IPS-20b (cell line): ENCODE measurements around the gene TPM3.
"Not testable (repeated sequence)": the region's sequence is repeated elsewhere in the genome, so short reads cannot be mapped to it uniquely, and the experiment has no call there.

Experiments
- H3K27ac ChIP-seq: one replicate; pipeline ENCODE4 v1.5.1; 2013; ENCODE audit warnings: low read length
- H3K27me3 ChIP-seq: 2 replicates; pipeline ENCODE4 v1.6.1; 2013; ENCODE audit warnings: mild to moderate bottlenecking, low read length, inconsistent platforms; ENCODE audit not compliant: insufficient read depth
- H3K36me3 ChIP-seq: 2 replicates; pipeline ENCODE4 v1.6.1; 2013; ENCODE audit warnings: low read depth, mild to moderate bottlenecking, inconsistent platforms, low read length, moderate library complexity; ENCODE audit not compliant: insufficient read depth
- H3K4me1 ChIP-seq: 2 replicates; pipeline ENCODE4 v1.6.1; 2013; ENCODE audit warnings: mild to moderate bottlenecking, control low read depth, inconsistent platforms, low read length, moderate library complexity; ENCODE audit not compliant: insufficient read depth
- H3K4me3 ChIP-seq: 2 replicates; pipeline ENCODE4 v1.5.1; 2013; ENCODE audit warnings: mild to moderate bottlenecking, low read length, inconsistent platforms
- H3K9ac ChIP-seq: 2 replicates; pipeline ENCODE4 v1.6.1; 2013; ENCODE audit warnings: low read depth, mild to moderate bottlenecking, inconsistent platforms, low read length, moderate library complexity
- H3K9me3 ChIP-seq: 2 replicates; pipeline ENCODE4 v1.6.1; 2013; ENCODE audit warnings: mild to moderate bottlenecking, low read depth, low read length, inconsistent platforms; ENCODE audit not compliant: insufficient read depth

TPM3 gene

DNA sequence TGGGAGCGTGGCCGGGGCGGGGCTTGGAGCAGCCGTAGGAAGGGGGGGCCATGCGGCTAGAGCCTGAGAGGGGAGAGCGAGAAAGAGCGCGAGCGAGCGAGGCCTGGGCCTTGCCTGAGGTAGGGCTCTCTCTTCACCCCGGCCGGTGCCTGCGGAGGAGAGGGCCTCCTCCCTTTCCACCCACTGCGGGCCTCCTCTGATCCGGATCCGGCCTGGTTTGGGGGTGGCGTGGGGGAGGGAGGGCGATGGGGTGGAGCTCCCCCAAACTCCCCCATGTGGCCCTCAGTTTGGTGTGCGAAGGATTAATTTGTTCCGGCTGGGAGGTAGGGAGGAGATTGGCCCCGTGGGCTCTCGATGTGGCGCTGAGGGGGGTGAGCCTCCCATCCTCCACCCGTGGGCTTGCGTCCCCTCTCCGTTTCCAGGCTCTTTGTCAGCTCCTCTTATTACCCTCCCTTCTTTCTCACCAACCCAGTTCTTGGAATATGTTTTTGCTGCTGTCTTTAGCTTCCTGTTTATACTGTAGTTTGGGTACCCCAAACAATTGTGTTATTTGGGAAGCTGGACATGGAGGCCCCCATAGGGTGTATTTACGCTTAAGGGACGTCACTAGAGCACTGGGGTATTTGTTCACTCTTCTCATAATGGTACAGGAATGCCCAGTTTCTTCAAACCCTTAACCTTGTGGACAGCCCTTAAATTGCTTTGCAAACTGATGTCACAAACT lies 29.5 kb upstream of the TPM3 start:
- peak overlapping the region; percentile 91 for H3K27ac ChIP-seq
- H3K27me3 ChIP-seq = no peaks in the 10 kb centered on the region
- H3K4me3 ChIP-seq = peak overlapping the region; percentile 89
- H3K4me1 ChIP-seq = peaks cover 21% of the 10 kb centered on the region
- H3K36me3 ChIP-seq = peaks cover 54% of the 10 kb centered on the region
- no peaks in the 10 kb centered on the region for H3K9me3 ChIP-seq
- H3K9ac ChIP-seq = peak overlapping the region; percentile 94

DNA sequence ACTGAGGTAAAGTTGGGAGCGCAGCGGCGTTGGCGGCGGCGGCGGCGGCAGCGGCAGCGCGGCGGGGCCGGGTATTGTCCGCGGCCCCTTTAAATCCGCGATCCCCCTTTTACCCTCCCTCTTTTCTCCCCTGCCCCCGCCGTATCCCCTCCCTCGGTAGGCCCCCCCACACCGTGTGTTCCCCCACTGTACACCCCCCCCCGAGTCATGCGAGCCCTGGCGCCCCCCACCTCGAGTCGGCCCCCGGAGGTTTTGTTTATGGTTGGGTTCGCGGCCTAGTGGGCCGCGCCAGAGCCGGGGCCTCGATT lies 29.0 kb upstream of the TPM3 start:
- peak overlapping the region; percentile 91 for H3K27ac ChIP-seq

GRCh38 chr1:154220071-154220969 lies 28.4 kb upstream of the TPM3 start, which contains the start of gene UBAP2L:
TSS of gene UBAP2L (plus strand) at chr1:154220955. CDS start at chr1:154225124, 4,169 bp downstream.
- Histone ChIP-seq H3K27me3 (no peaks in the 10 kb centered on the region), H3K4me3 (peak within 1 kb of the TSS; percentile 97), H3K9me3 (no peaks in the 10 kb centered on the region), H3K27ac (peak within 1 kb of the TSS; percentile 91), H3K4me1 (peaks cover 21% of the 10 kb centered on the region), H3K36me3 (peaks cover 43% of the 10 kb centered on the region), H3K9ac (peak within 1 kb of the TSS; percentile 98)

More for the DNA sequence above, 29.0 kb upstream of the TPM3 start:
- peaks cover 21% of the 10 kb centered on the region for H3K4me1 ChIP-seq
- H3K36me3 ChIP-seq = peaks cover 49% of the 10 kb centered on the region
- no peaks in the 10 kb centered on the region for H3K9me3 ChIP-seq
- H3K4me3 ChIP-seq = peak overlapping the region; percentile 89; the same call in 1 of the 2 replicates
- no peaks in the 10 kb centered on the region for H3K27me3 ChIP-seq
- peak overlapping the region; percentile 94; the same call in 1 of the 2 replicates for H3K9ac ChIP-seq

DNA sequence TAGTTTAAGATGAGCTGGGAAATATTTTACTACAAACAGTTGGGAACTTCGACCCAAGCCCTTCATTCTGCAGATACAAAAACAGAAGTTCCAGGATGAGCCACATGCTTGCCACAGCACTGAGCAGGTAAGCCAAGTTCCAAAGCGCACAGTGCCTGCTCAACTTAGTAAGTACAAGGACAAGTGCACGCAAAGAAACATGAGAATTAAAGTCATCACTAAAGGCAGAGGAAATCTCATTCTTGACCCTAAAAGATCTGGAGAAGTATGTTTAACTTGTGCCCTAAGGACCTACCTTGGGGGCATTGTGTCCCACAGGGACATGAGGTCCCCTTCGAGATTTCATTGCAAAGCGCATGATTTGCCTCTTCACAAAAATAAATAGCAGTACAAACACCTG lies 27.6 kb upstream of the TPM3 start:
- H3K4me1 ChIP-seq = peaks cover 21% of the 10 kb centered on the region
- H3K9ac ChIP-seq = peak overlapping the region; percentile 98
- H3K9me3 ChIP-seq = no peaks in the 10 kb centered on the region
- no peaks in the 10 kb centered on the region for H3K27me3 ChIP-seq
- peak overlapping the region; percentile 97 for H3K4me3 ChIP-seq
- peak overlapping the region; percentile 91 for H3K27ac ChIP-seq
- H3K36me3 ChIP-seq = peaks cover 37% of the 10 kb centered on the region

- H3K9ac ChIP-seq = peak overlapping the region; percentile 98; the same call in 1 of the 2 replicates
- H3K27me3 ChIP-seq = no peaks in the 10 kb centered on the region
- H3K4me1 ChIP-seq = peaks cover 15% of the 10 kb centered on the region
- no peak overlapping the region for H3K27ac ChIP-seq
- H3K36me3 ChIP-seq = peaks cover 40% of the 10 kb centered on the region
- peak overlapping the region; percentile 97 for H3K4me3 ChIP-seq
- no peaks in the 10 kb centered on the region for H3K9me3 ChIP-seq
Measured at GRCh38 chr1:154218545-154218944, 26.6 kb upstream of the TPM3 start.

DNA sequence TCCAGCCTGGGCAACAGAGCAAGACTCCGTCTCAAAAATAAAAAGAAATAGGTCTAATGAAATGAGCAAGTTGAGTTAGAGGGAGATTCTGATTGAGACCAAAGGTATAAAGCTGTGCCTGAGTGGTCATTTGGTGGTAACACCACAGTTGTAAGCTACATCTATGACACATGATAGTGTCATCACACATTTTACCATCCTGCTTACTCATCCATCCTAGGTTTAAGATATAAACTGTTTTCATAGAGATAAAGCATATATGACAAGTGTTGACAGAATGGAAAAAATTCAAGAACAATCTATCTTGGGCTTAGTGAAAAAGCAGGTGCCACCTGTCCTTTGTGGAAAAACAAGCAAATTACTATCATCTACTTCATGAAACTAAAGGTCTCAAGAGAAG lies 21.4 kb upstream of the TPM3 start:
- Histone ChIP-seq H3K4me3 (no peak overlapping the region), H3K9me3 (no peaks in the 10 kb centered on the region), H3K27me3 (no peaks in the 10 kb centered on the region), H3K4me1 (no peaks in the 10 kb centered on the region), H3K27ac (no peak overlapping the region), H3K36me3 (peaks cover 75% of the 10 kb centered on the region), H3K9ac (no peak overlapping the region)

- H3K9ac ChIP-seq = no peak overlapping the region
- no peak overlapping the region for H3K27ac ChIP-seq
- H3K4me1 ChIP-seq = no peaks in the 10 kb centered on the region
- H3K36me3 ChIP-seq = peaks cover 74% of the 10 kb centered on the region
- no peaks in the 10 kb centered on the region for H3K27me3 ChIP-seq
- H3K4me3 ChIP-seq = no peak overlapping the region
- no peaks in the 10 kb centered on the region for H3K9me3 ChIP-seq
Measured at GRCh38 chr1:154212083-154212482, 20.2 kb upstream of the TPM3 start.

DNA sequence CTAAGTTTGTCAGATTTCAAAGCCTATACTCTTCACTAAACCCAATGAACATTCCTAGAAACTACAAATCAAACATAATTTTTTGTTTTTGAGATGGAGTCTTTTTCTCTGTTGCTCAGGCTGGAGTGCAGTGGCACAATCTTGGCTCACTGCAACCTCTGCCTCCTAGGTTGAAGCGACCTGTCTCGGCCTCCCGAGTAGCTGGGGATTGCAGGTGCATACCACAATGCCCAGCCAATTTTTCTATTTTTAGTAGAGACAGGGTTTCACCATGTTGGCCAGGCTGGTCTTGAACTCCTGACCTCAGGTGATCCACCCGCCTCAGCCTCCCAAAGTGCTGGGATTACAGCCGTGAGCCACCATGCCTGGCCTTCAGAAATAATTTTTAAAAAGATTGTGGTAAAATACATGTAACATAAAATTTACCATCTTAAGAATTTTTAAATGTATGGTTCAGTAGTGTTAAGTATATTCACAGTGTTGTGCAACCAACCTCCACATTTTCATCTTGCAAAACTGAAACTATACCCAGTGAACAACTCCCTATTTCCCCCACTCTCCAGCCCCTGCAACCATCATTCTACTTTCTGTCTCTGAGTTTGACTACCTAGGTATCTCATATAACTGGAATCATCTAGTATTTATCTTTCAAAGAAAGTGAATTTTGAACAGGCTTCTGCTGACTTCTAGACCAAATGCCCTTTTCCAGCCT lies 16.9 kb upstream of the TPM3 start:
- Histone ChIP-seq H3K36me3 (peaks cover 76% of the 10 kb centered on the region), H3K27ac (no peak overlapping the region), H3K4me1 (no peaks in the 10 kb centered on the region), H3K9me3 (no peaks in the 10 kb centered on the region), H3K4me3 (no peak overlapping the region), H3K9ac (no peak overlapping the region), H3K27me3 (no peaks in the 10 kb centered on the region)

- Histone ChIP-seq H3K27ac (no peak overlapping the region), H3K36me3 (peaks cover 60% of the 10 kb centered on the region), H3K27me3 (no peaks in the 10 kb centered on the region), H3K9ac (no peak overlapping the region), H3K9me3 (no peaks in the 10 kb centered on the region), H3K4me1 (no peaks in the 10 kb centered on the region), H3K4me3 (no peak overlapping the region)
Measured at GRCh38 chr1:154207262-154207661, 15.4 kb upstream of the TPM3 start.

- Histone ChIP-seq H3K9ac (no peak within 1 kb of the TSS), H3K27me3 (no peaks in the 10 kb centered on the region)
Measured at GRCh38 chr1:154206196-154206595, 14.3 kb upstream of the TPM3 start, which contains the start of gene CFAP141. TSS of gene CFAP141 (minus strand) at chr1:154206333. CDS start at chr1:154206307, 26 bp downstream.

GRCh38 chr1:154205778-154206177 lies 13.9 kb upstream of the TPM3 start:
- H3K36me3 ChIP-seq = peaks cover 48% of the 10 kb centered on the region
- not testable (repeated sequence) for H3K27ac ChIP-seq, H3K4me3 ChIP-seq, H3K4me1 ChIP-seq, H3K9ac ChIP-seq, H3K27me3 ChIP-seq, H3K9me3 ChIP-seq

More at GRCh38 chr1:154206196-154206595, 14.3 kb upstream of the TPM3 start, which contains the start of gene CFAP141:
- Histone ChIP-seq H3K36me3 (peaks cover 51% of the 10 kb centered on the region), H3K27ac (no peak within 1 kb of the TSS), H3K4me3 (no peak within 1 kb of the TSS), H3K4me1 (no peaks in the 10 kb centered on the region), H3K9me3 (no peaks in the 10 kb centered on the region)
